B cell (primary cell): ENCODE measurements around the gene SPATA24.

Experiments used
- EZH2 ChIP-seq: IDR thresholded peaks from 2 replicates; pipeline ENCODE4 v1.6.1; 2012; ENCODE audit warnings: borderline replicate concordance, low read depth, mild to moderate bottlenecking, moderate library complexity, low read length; ENCODE audit not compliant: insufficient read depth, poor library complexity, severe bottlenecking
- TF ChIP-seq, protein P1 (sequence below): fragments of 200-600 bp; IDR thresholded peaks from one replicate; pipeline ENCODE4 v1.8.0; 2022; ENCODE audit warnings: antibody characterized with exemption, mild to moderate bottlenecking

GRCh38 chr5:139363937-139364336 lies 40.0 kb downstream of the SPATA24 start:
- TF ChIP-seq, protein P1, sequence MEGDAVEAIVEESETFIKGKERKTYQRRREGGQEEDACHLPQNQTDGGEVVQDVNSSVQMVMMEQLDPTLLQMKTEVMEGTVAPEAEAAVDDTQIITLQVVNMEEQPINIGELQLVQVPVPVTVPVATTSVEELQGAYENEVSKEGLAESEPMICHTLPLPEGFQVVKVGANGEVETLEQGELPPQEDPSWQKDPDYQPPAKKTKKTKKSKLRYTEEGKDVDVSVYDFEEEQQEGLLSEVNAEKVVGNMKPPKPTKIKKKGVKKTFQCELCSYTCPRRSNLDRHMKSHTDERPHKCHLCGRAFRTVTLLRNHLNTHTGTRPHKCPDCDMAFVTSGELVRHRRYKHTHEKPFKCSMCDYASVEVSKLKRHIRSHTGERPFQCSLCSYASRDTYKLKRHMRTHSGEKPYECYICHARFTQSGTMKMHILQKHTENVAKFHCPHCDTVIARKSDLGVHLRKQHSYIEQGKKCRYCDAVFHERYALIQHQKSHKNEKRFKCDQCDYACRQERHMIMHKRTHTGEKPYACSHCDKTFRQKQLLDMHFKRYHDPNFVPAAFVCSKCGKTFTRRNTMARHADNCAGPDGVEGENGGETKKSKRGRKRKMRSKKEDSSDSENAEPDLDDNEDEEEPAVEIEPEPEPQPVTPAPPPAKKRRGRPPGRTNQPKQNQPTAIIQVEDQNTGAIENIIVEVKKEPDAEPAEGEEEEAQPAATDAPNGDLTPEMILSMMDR, result no peak
- no peak for TF ChIP-seq EZH2
